ENCODE measurements around the gene IGSF21.

DNA sequence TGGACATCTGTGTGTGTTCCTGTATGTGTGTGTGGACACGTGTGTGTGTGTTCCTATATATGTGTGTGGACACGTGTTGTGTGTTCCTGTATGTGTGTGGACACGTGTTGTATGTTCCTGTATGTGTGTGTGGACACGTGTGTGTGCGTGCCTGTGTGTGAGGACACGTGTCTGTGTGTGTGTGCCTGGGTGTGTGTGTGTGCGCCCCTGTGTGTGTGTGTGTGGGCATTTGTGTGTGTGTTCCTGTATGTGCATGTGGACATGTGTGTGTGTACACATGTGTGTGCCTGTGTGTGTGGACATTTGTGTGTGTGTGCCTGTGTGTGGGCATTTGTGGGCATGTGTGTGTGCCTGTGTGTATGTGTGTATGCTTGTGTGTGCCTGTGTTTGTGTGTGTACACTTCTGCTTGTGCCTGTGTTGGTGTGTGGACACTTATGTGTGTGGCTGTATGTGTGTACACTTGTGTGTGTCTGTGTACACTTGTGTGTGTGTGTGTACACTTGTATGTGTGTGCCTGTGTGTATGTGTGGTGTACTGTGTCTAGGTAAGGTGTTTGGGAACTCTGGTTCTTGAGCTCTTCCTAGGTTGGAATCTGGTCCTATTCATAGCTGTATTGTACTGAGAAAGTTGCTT, 3.7 kb upstream of the IGSF21 start:
- TF ChIP-seq, protein P1, sequence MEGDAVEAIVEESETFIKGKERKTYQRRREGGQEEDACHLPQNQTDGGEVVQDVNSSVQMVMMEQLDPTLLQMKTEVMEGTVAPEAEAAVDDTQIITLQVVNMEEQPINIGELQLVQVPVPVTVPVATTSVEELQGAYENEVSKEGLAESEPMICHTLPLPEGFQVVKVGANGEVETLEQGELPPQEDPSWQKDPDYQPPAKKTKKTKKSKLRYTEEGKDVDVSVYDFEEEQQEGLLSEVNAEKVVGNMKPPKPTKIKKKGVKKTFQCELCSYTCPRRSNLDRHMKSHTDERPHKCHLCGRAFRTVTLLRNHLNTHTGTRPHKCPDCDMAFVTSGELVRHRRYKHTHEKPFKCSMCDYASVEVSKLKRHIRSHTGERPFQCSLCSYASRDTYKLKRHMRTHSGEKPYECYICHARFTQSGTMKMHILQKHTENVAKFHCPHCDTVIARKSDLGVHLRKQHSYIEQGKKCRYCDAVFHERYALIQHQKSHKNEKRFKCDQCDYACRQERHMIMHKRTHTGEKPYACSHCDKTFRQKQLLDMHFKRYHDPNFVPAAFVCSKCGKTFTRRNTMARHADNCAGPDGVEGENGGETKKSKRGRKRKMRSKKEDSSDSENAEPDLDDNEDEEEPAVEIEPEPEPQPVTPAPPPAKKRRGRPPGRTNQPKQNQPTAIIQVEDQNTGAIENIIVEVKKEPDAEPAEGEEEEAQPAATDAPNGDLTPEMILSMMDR (IDR thresholded peaks at IDR 0.05), result no peak
- TF ChIP-seq PHF8 (IDR thresholded peaks at IDR 0.05; ENCODE audit: borderline replicate concordance, low read depth) (no peak), POLR2A (IDR thresholded peaks at IDR 0.05; ENCODE audit: low read length) (no peak), MAZ (IDR thresholded peaks at IDR 0.05; ENCODE audit: borderline replicate concordance, low read depth, low read length) (no peak), NR3C1 (IDR thresholded peaks at IDR 0.05) (no peak), ZFP36 (IDR thresholded peaks at IDR 0.05; ENCODE audit: borderline replicate concordance, partially characterized antibody) (no peak), RFX5 (IDR thresholded peaks at IDR 0.05) (no peak), EP300 (IDR thresholded peaks at IDR 0.05) (no peak), CBX2 (IDR thresholded peaks at IDR 0.05; ENCODE audit: borderline replicate concordance, low read depth) (no peak)
- TF ChIP-seq, protein P2, sequence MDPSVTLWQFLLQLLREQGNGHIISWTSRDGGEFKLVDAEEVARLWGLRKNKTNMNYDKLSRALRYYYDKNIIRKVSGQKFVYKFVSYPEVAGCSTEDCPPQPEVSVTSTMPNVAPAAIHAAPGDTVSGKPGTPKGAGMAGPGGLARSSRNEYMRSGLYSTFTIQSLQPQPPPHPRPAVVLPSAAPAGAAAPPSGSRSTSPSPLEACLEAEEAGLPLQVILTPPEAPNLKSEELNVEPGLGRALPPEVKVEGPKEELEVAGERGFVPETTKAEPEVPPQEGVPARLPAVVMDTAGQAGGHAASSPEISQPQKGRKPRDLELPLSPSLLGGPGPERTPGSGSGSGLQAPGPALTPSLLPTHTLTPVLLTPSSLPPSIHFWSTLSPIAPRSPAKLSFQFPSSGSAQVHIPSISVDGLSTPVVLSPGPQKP (IDR thresholded peaks at IDR 0.05; ENCODE audit: low read depth, low read length), result no peak
